ENCODE measurements around the gene PRKAR1B.

Gene PRKAR1B

GRCh38 chr7:596071-596818, 130.8 kb downstream of the PRKAR1B start:
- H3K36me3 ChIP-seq (ENCODE audit: control insufficient read depth, insufficient read depth, low read length), result peaks cover 5% of the 10 kb centered on the region
- no peak overlapping the region for H3K4me3 ChIP-seq (replicated peaks; ENCODE audit: low read depth, low read length)
- no peak for TF ChIP-seq CTCF (IDR thresholded peaks at IDR 0.05; ENCODE audit: insufficient read depth, low read length, poor library complexity, severe bottlenecking)
- no peak for DNase-seq (ENCODE audit: extremely low read depth, insufficient read length)
- H3K27me3 ChIP-seq (replicated peaks; ENCODE audit: control insufficient read depth, insufficient read depth, low read length), result no peaks in the 10 kb centered on the region

DNA sequence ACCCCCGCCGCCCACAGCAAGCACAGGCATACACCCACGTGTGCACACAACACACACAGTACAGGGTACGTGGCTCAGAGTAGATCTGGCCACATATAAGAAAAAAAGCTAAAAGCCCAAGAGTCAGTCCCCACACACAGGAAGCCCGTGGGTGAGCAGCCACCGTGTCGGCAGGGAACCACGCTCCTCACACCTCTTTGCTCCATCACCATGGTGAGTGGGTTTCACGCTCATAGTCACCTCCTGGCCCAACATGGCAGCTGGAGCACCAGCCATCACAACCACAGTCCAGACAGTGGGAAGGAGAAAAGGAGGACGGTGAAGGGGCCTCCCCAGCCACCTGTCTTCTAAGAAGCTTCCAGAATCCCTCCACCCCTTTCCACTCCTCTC, 131.5 kb downstream of the PRKAR1B start:
- no peak for TF ChIP-seq CTCF (IDR thresholded peaks at IDR 0.05; ENCODE audit: insufficient read depth, low read length, poor library complexity, severe bottlenecking)
- H3K36me3 ChIP-seq (ENCODE audit: control insufficient read depth, insufficient read depth, low read length), result peaks cover 5% of the 10 kb centered on the region
- no peaks in the 10 kb centered on the region for H3K27me3 ChIP-seq (replicated peaks; ENCODE audit: control insufficient read depth, insufficient read depth, low read length)
- DNase-seq (ENCODE audit: extremely low read depth, insufficient read length), result no peak
- H3K4me3 ChIP-seq (replicated peaks; ENCODE audit: low read depth, low read length), result no peak overlapping the region

DNA sequence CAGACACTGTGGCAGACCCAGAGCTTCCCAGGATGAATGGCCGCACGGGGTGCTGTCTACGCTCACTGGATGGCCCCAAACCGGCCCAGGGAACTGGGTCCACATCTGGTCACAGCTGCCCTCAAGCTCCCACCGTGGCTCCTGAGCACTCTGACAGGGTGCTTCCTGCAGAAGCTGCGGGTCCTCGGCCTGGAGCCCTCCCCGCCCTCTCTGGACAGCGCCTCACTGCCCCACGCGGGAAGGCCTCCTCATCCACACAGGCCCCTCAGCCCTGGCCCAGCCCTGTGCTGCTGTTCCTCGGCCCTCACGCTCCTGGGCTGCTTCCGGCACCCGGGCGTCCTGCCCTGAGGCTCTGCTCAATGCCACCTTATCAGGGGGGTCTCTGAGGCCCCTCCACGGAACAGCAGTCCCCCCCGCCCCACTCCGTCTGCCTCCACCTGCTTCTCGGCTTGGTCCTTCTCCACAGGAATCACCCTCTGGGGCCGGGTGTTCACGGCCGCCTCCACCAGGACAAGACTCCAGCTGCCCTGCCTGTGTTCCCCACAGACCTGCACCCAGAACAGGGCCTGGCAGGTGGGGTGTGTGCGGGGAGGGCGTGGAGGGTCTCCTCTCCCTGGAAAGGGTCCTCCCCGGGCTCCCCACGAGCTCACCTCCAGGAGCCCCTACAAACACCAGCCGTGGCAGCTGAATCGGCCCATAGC, 132.0 kb downstream of the PRKAR1B start:
- Histone ChIP-seq H3K27me3 (replicated peaks; ENCODE audit: control insufficient read depth, insufficient read depth, low read length) (no peaks in the 10 kb centered on the region), H3K36me3 (ENCODE audit: control insufficient read depth, insufficient read depth, low read length) (peaks cover 5% of the 10 kb centered on the region), H3K4me3 (replicated peaks; ENCODE audit: low read depth, low read length) (no peak overlapping the region)
- no peak for TF ChIP-seq CTCF (IDR thresholded peaks at IDR 0.05; ENCODE audit: insufficient read depth, low read length, poor library complexity, severe bottlenecking)
- DNase-seq (ENCODE audit: extremely low read depth, insufficient read length), result no peak

DNA sequence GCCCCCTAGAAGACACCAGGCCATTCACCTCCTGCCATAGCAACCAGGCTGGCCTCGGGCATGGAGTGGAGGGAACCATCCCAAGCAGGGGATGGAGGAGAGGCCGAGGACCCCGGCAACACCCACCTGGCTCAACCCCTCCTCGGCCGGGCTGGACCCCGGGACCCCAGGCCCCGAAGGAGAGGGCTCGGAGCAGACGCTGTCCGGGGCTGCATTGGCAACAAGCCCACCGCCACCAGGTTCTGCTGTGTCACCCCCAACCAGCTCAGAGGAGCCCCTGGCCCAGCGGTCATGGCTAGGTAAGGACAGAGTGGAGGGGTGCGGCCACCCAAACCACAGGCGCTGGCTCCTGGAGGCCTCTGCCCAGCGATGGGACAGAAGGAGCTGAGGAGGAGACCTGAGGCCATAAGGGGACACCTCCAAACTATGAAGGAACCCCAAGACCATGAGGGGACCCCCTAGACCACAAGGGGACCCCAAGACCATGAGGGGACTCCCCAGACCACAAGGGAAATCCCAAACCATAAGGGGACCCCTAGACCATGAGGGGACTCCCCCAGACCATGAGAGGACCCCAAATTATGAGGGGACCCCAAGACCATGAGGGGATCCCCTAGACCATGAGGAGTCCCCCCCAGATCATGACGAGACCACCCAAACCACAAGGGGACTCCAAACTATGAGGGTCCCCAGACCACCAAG, 132.7 kb downstream of the PRKAR1B start:
- no peak overlapping the region for H3K4me3 ChIP-seq (replicated peaks; ENCODE audit: low read depth, low read length)
- no peaks in the 10 kb centered on the region for H3K27me3 ChIP-seq (replicated peaks; ENCODE audit: control insufficient read depth, insufficient read depth, low read length)
- peaks cover 5% of the 10 kb centered on the region for H3K36me3 ChIP-seq (ENCODE audit: control insufficient read depth, insufficient read depth, low read length)
- DNase-seq (ENCODE audit: extremely low read depth, insufficient read length), result no peak
- TF ChIP-seq CTCF (IDR thresholded peaks at IDR 0.05; ENCODE audit: insufficient read depth, low read length, poor library complexity, severe bottlenecking), result no peak

- Histone ChIP-seq H3K4me3 (replicated peaks; ENCODE audit: low read depth, low read length) (no peak overlapping the region), H3K27me3 (replicated peaks; ENCODE audit: control insufficient read depth, insufficient read depth, low read length) (no peaks in the 10 kb centered on the region), H3K36me3 (ENCODE audit: control insufficient read depth, insufficient read depth, low read length) (peaks cover 7% of the 10 kb centered on the region)
- peak; percentile 62 for DNase-seq (ENCODE audit: extremely low read depth, insufficient read length)
- no peak for TF ChIP-seq CTCF (IDR thresholded peaks at IDR 0.05; ENCODE audit: insufficient read depth, low read length, poor library complexity, severe bottlenecking)
Measured at GRCh38 chr7:593324-594115, 133.6 kb downstream of the PRKAR1B start.
